K562 (cell line): Measurements from ENCODE around the gene SLC28A1.

Experiments used
- EZH2 ChIP-seq: IDR thresholded peaks from 2 replicates; pipeline ENCODE4 v1.6.1; 2012; ENCODE audit warnings: low read depth, mild to moderate bottlenecking, inconsistent platforms, low read length, borderline replicate concordance
- PCBP2 ChIP-seq: fragments of 200-400 bp; formaldehyde crosslinking; IDR thresholded peaks from 2 replicates; pipeline ENCODE4 v1.6.1; 2018; ENCODE audit warnings: low read length, low read depth, mild to moderate bottlenecking, moderate library complexity; ENCODE audit not compliant: poor library complexity, severe bottlenecking
- PHF8 ChIP-seq: fragments of 200-600 bp; sonication (generic); IDR thresholded peaks from 2 replicates; pipeline ENCODE4 v1.6.1; 2012; ENCODE audit warnings: mixed run types, mild to moderate bottlenecking, inconsistent platforms, low read length, moderate library complexity, borderline replicate concordance
- POLR2AphosphoS5 ChIP-seq: IDR thresholded peaks from 2 replicates; pipeline ENCODE4 v1.6.1; 2011; ENCODE audit warnings: mild to moderate bottlenecking, low read depth, low read length, moderate library complexity; ENCODE audit not compliant: control insufficient read depth, insufficient read depth
- REST ChIP-seq, 2 experiments: fragments of 450-650 bp; formaldehyde crosslinking in 1 of 2; IDR thresholded peaks; 2 replicates each; pipeline versions ENCODE4 v1.4.0 to v1.6.1; 2014 to 2020; ENCODE audit warnings: mild to moderate bottlenecking in 2 of 2, borderline replicate concordance in 1 of 2, low read depth in 1 of 2
- RNF2 ChIP-seq: sonication (generic); IDR thresholded peaks from 2 replicates; pipeline ENCODE4 v1.6.1; 2016
- USF2 ChIP-seq: sonication (generic); formaldehyde crosslinking; IDR thresholded peaks from 2 replicates; pipeline ENCODE4 v1.5.0; 2020; ENCODE audit warnings: missing genetic modification reagents
- ZNF12 ChIP-seq: sonication (generic); formaldehyde crosslinking; IDR thresholded peaks from 2 replicates; pipeline ENCODE4 v1.4.0; 2020; ENCODE audit warnings: mild to moderate bottlenecking, missing genetic modification reagents
- ZNF263 ChIP-seq: sonication (generic); formaldehyde crosslinking; IDR thresholded peaks from 2 replicates; pipeline ENCODE4 v1.8.0; 2022; ENCODE audit warnings: mild to moderate bottlenecking, missing genetic modification reagents, borderline replicate concordance
- ZNF311 ChIP-seq: fragments of 250-450 bp; sonication (Bioruptor Pico); IDR thresholded peaks from 2 replicates; pipeline ENCODE4 v1.4.0; 2020; ENCODE audit warnings: mild to moderate bottlenecking, moderate library complexity

GRCh38 chr15:84924077-84924731, 39.7 kb downstream of the SLC28A1 start:
- TF ChIP-seq USF2 (CRISPR knock-in tag) (no peak), PCBP2 (no peak), PHF8 (no peak), RNF2 (no peak), EZH2 (no peak), ZNF311 (CRISPR knock-in tag) (no peak), POLR2AphosphoS5 (no peak), ZNF12 (CRISPR knock-in tag) (no peak), REST (IDR thresholded peaks at IDR 0.05; ENCODE audit: borderline replicate concordance) (no peak), REST (CRISPR knock-in tag; IDR thresholded peaks at IDR 0.05; ENCODE audit: low read depth) (no peak), ZNF263 (CRISPR knock-in tag) (no peak)
